MCF 10A (cell line): ENCODE data around the gene KCNA3. TPM values are rescaled to one million over a fixed set of nuclear protein-coding genes. Genes with fewer than 3 reads are reported as not detected.
"Not testable (repeated sequence)": the region's sequence is repeated elsewhere in the genome, so short reads cannot be mapped to it uniquely, and the experiment has no call there.

ENCODE experiments used
- BruUV-seq: library from RNA; stranded (reverse); fragments of 400-500 nt; replicated peaks from 2 replicates; lab custom pipeline; 2021; lab: Mats Ljungman, UMichigan
- CTCF ChIA-PET: fragments of 300-600 bp; sonication (Branson Sonifier 250); formaldehyde crosslinking; extraction: SDS; loops from one replicate; lab custom pipeline; 2021; ENCODE audit warnings: antibody characterized with exemption, inconsistent platforms; lab: Yijun Ruan, JAX
- POLR2A ChIA-PET: fragments of 300-600, 350-650 bp; sonication (Branson Sonifier 250); formaldehyde crosslinking; extraction: SDS; loops from one replicate; lab custom pipeline; 2020; ENCODE audit warnings: antibody characterized with exemption, inconsistent platforms; lab: Yijun Ruan, JAX
- DNase-seq: peaks from one replicate; pipeline ENCODE4 v3.0.0-alpha.2; 2018; ENCODE audit not compliant: unreplicated experiment
- H3K27ac Mint-ChIP-seq: one replicate; pipeline ENCODE4 v1.8.0; 2022; ENCODE audit warnings: mild to moderate bottlenecking, low read depth, mixed read lengths; ENCODE audit not compliant: unreplicated experiment
- H3K27me3 Mint-ChIP-seq: one replicate; pipeline ENCODE4 v1.8.0; 2022; ENCODE audit warnings: mixed read lengths; ENCODE audit not compliant: insufficient read depth, unreplicated experiment
- H3K36me3 Mint-ChIP-seq: one replicate; pipeline ENCODE4 v1.8.0; 2022; ENCODE audit warnings: mild to moderate bottlenecking, moderate library complexity, mixed read lengths; ENCODE audit not compliant: insufficient read depth, unreplicated experiment
- H3K4me1 Mint-ChIP-seq: one replicate; pipeline ENCODE4 v1.8.0; 2022; ENCODE audit warnings: mixed read lengths; ENCODE audit not compliant: insufficient read depth, unreplicated experiment
- H3K4me3 Mint-ChIP-seq: one replicate; pipeline ENCODE4 v1.8.0; 2022; ENCODE audit warnings: mild to moderate bottlenecking, moderate library complexity, mixed read lengths; ENCODE audit not compliant: unreplicated experiment
- H3K9me3 Mint-ChIP-seq: one replicate; pipeline ENCODE4 v1.8.0; 2022; ENCODE audit warnings: mixed read lengths; ENCODE audit not compliant: unreplicated experiment
- intact Hi-C: fragments of 100-400 bp; cut with micrococcal nuclease; formaldehyde crosslinking; loops from 2 replicates; pipeline ENCODE4 v1.14.1; 2022
- total RNA-seq: library from RNA; stranded (reverse); gene quantifications from 2 replicates; pipeline ENCODE4 v1.2.3, GENCODE V29; 2022
- TF ChIP-seq, protein P1 (sequence below): fragments of 200-600 bp; IDR thresholded peaks from one replicate; pipeline ENCODE4 v1.8.0; 2022; ENCODE audit warnings: antibody characterized with exemption, mild to moderate bottlenecking; ENCODE audit not compliant: unreplicated experiment

KCNA3 gene
- total RNA-seq, 1 experiment from 2014 or later: not detected

DNA sequence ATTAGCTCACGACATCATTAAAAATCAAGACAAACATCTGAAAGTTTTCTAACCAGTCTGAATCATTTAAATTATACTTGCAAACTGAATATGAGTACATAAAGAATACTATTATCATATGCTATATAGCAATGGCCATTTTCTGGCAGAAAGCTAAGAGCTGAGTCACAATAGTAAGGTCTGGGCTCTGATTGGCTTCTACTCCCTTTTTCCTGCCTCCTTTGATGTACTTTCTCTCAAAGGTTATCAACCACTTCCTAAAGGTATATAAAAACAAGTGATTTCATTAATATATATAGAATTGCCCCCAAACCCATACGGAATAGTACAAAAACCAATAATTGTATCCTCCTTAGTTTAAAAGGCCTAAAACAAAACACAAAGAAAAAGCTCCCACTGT is 7.0 kb downstream of the KCNA3 start:
- BruUV-seq: no TSS peak

DNA sequence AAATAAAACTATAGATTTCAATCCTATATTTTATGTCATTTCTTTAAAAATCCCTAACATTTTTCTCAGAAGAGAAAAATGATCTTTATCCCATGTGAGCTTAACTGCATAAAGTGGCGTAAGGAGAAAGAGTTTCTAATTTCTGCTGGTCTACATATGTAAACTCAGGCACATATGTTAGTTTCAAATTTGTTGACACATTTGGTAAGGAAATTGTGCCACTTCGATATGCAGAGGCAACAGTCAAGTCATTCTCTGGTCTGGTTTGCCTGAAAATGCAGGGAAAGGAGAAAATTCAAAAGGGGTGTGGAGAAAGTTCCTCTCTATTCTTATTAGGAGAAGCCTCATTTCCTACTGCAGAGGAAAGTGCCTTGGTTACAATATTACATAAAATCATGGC is 11.5 kb downstream of the KCNA3 start:
- H3K4me3 Mint-ChIP-seq: no peak overlapping the region
- ChIA-PET POLR2A (no interaction called here), CTCF (interaction anchor here (0.6 to 1.2 kb wide), 3 partner anchors 58 to 737 kb away, joined by 3 to 4 read pairs (median 4); no protein-coding TSS in a partner anchor)
- DNase-seq: no peak
- H3K27ac Mint-ChIP-seq: no peak overlapping the region
- H3K27me3 Mint-ChIP-seq: peaks cover 17% of the 10 kb centered on the region
- no peaks in the 10 kb centered on the region for H3K9me3 Mint-ChIP-seq
- H3K4me1 Mint-ChIP-seq: no peaks in the 10 kb centered on the region
- TF ChIP-seq, protein P1, sequence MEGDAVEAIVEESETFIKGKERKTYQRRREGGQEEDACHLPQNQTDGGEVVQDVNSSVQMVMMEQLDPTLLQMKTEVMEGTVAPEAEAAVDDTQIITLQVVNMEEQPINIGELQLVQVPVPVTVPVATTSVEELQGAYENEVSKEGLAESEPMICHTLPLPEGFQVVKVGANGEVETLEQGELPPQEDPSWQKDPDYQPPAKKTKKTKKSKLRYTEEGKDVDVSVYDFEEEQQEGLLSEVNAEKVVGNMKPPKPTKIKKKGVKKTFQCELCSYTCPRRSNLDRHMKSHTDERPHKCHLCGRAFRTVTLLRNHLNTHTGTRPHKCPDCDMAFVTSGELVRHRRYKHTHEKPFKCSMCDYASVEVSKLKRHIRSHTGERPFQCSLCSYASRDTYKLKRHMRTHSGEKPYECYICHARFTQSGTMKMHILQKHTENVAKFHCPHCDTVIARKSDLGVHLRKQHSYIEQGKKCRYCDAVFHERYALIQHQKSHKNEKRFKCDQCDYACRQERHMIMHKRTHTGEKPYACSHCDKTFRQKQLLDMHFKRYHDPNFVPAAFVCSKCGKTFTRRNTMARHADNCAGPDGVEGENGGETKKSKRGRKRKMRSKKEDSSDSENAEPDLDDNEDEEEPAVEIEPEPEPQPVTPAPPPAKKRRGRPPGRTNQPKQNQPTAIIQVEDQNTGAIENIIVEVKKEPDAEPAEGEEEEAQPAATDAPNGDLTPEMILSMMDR: no peak
- BruUV-seq: no TSS peak
- no peaks in the 10 kb centered on the region for H3K36me3 Mint-ChIP-seq
- intact Hi-C loops: no loop called here

More for the DNA sequence above, 7.0 kb downstream of the KCNA3 start:
- Mint-ChIP-seq H3K4me1 (no peaks in the 10 kb centered on the region), H3K27ac (no peak overlapping the region), H3K9me3 (no peaks in the 10 kb centered on the region), H3K36me3 (no peaks in the 10 kb centered on the region), H3K27me3 (peaks cover 12% of the 10 kb centered on the region), H3K4me3 (no peak overlapping the region)
- TF ChIP-seq, protein P1: no peak
- intact Hi-C loops: no loop called here
- no peak for DNase-seq
- ChIA-PET POLR2A (no interaction called here), CTCF (interaction anchor here (0.6 kb wide), 1 partner anchor 112 kb away, joined by 3 read pairs; no protein-coding TSS in a partner anchor)

DNA sequence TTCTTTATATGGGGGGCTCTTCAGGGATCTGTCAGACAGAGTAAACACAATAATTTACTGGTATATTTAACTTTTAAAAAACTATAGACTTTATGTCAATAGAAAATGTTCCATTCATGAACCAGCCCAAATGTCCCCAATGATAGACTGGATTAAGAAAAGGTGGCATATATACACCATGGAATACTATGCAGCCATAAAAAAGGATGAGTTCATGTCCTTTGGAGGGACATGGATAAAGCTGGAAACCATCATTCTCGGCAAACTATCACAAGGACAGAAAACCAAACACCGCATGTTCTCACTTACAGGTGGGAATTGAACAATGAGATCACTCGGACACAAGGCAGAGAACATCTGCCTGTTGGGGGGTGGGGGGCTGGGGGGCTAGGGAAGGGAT is 15.2 kb downstream of the KCNA3 start:
- H3K36me3 Mint-ChIP-seq, CTCF ChIA-PET, H3K9me3 Mint-ChIP-seq, intact Hi-C loops, H3K4me3 Mint-ChIP-seq, H3K4me1 Mint-ChIP-seq, H3K27ac Mint-ChIP-seq, POLR2A ChIA-PET, DNase-seq, BruUV-seq: not testable (repeated sequence)
- H3K27me3 Mint-ChIP-seq: peaks cover 17% of the 10 kb centered on the region

DNA sequence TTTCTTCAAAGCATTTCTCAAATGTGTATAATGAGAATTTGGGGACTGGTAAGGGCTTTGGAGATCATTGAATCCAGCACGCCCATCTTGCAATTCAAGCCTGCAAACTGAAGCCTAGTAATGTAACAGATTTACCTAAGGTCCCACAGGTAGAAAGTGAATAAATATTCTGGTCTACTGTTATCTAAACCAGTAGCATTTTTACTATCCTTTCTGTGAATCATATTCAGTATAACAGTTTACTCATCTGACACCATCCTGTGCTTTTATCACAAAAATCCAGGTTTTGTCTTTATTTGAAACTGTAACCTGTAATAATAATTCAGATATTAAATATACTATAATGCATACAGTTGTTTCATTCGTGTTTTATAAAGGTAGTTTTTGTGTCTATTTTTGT is 17.4 kb downstream of the KCNA3 start:
- no peak overlapping the region for H3K27ac Mint-ChIP-seq
- no peak for DNase-seq
- BruUV-seq: no TSS peak
- TF ChIP-seq, protein P1: no peak
- no peaks in the 10 kb centered on the region for H3K36me3 Mint-ChIP-seq
- intact Hi-C loops: no loop called here
- peaks cover 17% of the 10 kb centered on the region for H3K27me3 Mint-ChIP-seq
- H3K4me3 Mint-ChIP-seq: no peak overlapping the region
- ChIA-PET POLR2A (no interaction called here), CTCF (interaction anchor here (0.6 kb wide), 1 partner anchor 11 kb away, joined by 3 read pairs; no protein-coding TSS in a partner anchor)
- H3K4me1 Mint-ChIP-seq: no peaks in the 10 kb centered on the region
- H3K9me3 Mint-ChIP-seq: no peaks in the 10 kb centered on the region
